Activated naive CD8-positive, alpha-beta T cell treated with anti-CD3 and anti-CD28 coated beads, Interleukin-2, amount 10 ng/mL, durations not matched to agents 7 days and 5 days (primary cell): Measurements from ENCODE around the gene ATXN1. TPM values are rescaled to one million over a fixed set of nuclear protein-coding genes. Genes with fewer than 3 reads are reported as not detected.

Experiments used
- ATAC-seq: fragments of 150-1000 bp; cut with Tn5 transposase; one replicate; pipeline ENCODE4 v1.10.0; 2021; ENCODE audit warnings: low read depth, moderate library complexity
- POLR2A ChIA-PET: fragments of 350-600 bp; sonication (Branson Sonifier 250); formaldehyde crosslinking; loops from one replicate; lab custom pipeline; 2021; ENCODE audit warnings: antibody characterized with exemption; lab: Charles Lee
- DNase-seq: peaks from one replicate; pipeline ENCODE4 v3.0.0; 2021
- H3K27ac Mint-ChIP-seq: one replicate; pipeline ENCODE4 v1.8.0; 2022; ENCODE audit warnings: mild to moderate bottlenecking, mixed read lengths
- H3K27me3 Mint-ChIP-seq: one replicate; pipeline ENCODE4 v1.8.0; 2022; ENCODE audit warnings: mild to moderate bottlenecking, moderate library complexity, mixed read lengths
- H3K36me3 Mint-ChIP-seq: one replicate; pipeline ENCODE4 v1.8.0; 2021; ENCODE audit warnings: mild to moderate bottlenecking, mixed read lengths
- H3K4me1 Mint-ChIP-seq: one replicate; pipeline ENCODE4 v1.8.0; 2021; ENCODE audit warnings: mixed read lengths
- H3K4me3 Mint-ChIP-seq: one replicate; pipeline ENCODE4 v1.8.0; 2022; ENCODE audit warnings: mild to moderate bottlenecking, moderate library complexity, mixed read lengths
- H3K9me3 Mint-ChIP-seq: one replicate; pipeline ENCODE4 v1.8.0; 2021; ENCODE audit warnings: mixed read lengths
- total RNA-seq, 2 experiments: library from RNA; stranded (reverse); gene quantifications; one replicate each; pipeline ENCODE4 v1.2.3, GENCODE V29; 2021

The ATXN1 gene
- total RNA-seq = 10 to 100 TPM; 63.6 to 67.2 TPM

DNA sequence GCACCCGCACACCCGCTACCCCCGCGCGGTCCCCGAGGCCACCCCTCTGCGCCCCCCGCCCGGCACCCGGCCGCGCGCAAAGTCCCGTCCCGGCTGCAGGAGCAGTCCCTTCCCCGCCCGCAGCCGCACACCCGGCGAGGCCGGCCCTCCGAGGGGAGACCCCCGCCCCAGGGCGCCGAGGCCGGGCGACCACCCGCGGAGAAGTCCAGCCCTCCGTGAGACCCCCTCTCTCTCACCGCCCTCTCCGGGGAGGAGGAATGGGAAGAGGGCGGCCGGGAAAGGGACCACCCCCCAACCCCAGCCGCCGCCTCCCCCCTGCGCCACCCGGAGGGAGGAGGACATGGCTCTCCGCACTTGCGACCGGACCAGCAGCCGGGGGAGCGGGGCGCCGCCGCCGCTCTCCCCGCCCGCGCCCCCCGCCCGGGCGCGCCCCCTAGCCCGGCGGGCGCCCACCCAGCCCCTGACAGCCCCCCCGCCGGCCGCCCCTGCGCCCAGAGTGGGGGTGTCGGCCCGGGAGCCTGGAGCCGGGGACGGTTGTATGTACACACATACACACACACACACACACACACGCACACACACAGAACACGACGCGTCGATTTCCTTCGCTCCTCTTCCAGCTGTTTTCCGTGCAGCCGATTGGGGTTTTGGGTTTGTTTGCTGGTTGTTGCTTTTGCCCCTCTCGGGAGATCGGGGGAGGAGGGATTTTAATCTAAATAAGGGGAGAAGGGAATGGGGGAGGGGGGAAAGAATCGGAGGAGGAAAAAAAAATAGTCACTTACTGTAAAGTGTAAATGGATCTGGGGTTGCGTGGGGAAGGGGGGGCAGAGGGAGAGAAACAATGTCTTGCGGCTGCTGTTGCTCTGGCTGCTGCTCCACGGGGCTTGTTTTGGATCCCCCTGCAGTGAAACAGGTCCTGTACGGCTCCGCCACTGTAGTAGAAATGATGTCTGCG, at the start of gene ATXN1:
ATXN1 (minus strand) TSS at position 945 of the 955 bp plus-strand sequence.
- ATAC-seq = peak; percentile 10

GRCh38 chr6:16810411-16810810, 49.2 kb upstream of the ATXN1 start:
- DNase-seq (no peak), ATAC-seq (no peak)
- Mint-ChIP-seq H3K4me1 (peaks cover 2% of the 10 kb centered on the region), H3K27ac (no peak overlapping the region), H3K27me3 (peaks cover 3% of the 10 kb centered on the region), H3K36me3 (peaks cover 13% of the 10 kb centered on the region), H3K4me3 (no peak overlapping the region), H3K9me3 (peaks cover 27% of the 10 kb centered on the region)
- POLR2A ChIA-PET = no interaction called here

More for the DNA sequence above, at the start of gene ATXN1:
- peak; percentile 63 for DNase-seq
- no peaks in the 10 kb centered on the region for H3K9me3 Mint-ChIP-seq
- no peaks in the 10 kb centered on the region for H3K27me3 Mint-ChIP-seq
- H3K36me3 Mint-ChIP-seq = peaks cover 4% of the 10 kb centered on the region
- H3K4me3 Mint-ChIP-seq = peak within 1 kb of the TSS; percentile 100
- peaks cover 36% of the 10 kb centered on the region for H3K4me1 Mint-ChIP-seq
- POLR2A ChIA-PET = interaction anchor here (0.7 to 3.3 kb wide), 23 partner anchors 9 to 632 kb away, joined by 3 to 42 read pairs (median 6); partner anchors contain the start of gene MYLIP
- H3K27ac Mint-ChIP-seq = peak within 1 kb of the TSS; percentile 100

GRCh38 chr6:16809753-16810358, 48.6 kb upstream of the ATXN1 start:
- DNase-seq = no peak
- ATAC-seq = no peak
- Mint-ChIP-seq H3K9me3 (peaks cover 27% of the 10 kb centered on the region), H3K27ac (no peak overlapping the region), H3K4me3 (no peak overlapping the region), H3K27me3 (peaks cover 3% of the 10 kb centered on the region), H3K36me3 (peaks cover 13% of the 10 kb centered on the region), H3K4me1 (peaks cover 2% of the 10 kb centered on the region)
- POLR2A ChIA-PET = no interaction called here

DNA sequence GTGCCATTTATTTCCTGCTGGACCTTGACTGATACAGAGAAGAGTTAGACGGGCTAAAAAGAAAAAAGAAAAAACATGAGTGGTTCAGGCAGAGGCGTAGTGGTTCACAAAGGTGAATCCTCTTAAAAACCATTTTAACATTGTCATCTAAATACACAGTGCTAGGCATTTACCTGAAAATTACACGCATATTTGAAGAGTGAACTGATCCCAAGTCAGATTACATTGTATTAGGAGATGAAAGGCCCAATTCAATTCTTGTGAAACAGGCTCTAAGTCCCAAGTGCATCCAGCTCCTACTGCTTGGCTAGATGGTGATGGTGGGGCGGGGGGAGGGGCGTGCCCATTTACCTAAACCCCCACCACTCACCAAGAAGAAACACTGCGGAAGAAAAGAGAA, 46.7 kb upstream of the ATXN1 start:
- Mint-ChIP-seq H3K36me3 (peaks cover 8% of the 10 kb centered on the region), H3K9me3 (peaks cover 17% of the 10 kb centered on the region), H3K27ac (no peak overlapping the region), H3K27me3 (peaks cover 3% of the 10 kb centered on the region), H3K4me1 (peaks cover 2% of the 10 kb centered on the region), H3K4me3 (no peak overlapping the region)
- POLR2A ChIA-PET = no interaction called here
- DNase-seq (no peak), ATAC-seq (no peak)

DNA sequence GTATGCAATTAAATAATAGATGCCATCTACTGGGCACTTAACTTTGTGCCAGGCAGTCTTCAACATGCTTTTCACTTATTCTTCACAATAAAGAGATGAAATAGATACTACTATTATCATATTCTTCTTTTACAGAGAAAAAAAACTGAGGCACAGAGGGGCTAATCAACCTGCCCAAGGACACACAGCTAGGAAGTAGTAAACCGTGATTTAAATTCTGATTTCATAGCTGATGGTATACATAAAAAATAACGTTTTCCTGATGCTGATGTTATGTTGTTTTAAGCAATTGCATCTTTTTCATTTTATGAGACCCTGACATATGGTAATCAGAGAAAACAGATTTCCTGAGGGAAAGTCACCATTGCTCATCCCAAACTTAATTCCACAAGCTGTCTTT, 45.1 kb upstream of the ATXN1 start:
- peaks cover 7% of the 10 kb centered on the region for H3K9me3 Mint-ChIP-seq
- POLR2A ChIA-PET = no interaction called here
- peaks cover 7% of the 10 kb centered on the region for H3K36me3 Mint-ChIP-seq
- H3K27ac Mint-ChIP-seq = no peak overlapping the region
- no peak for DNase-seq
- no peak overlapping the region for H3K4me3 Mint-ChIP-seq
- peaks cover 2% of the 10 kb centered on the region for H3K4me1 Mint-ChIP-seq
- peaks cover 3% of the 10 kb centered on the region for H3K27me3 Mint-ChIP-seq
- no peak for ATAC-seq

- peaks cover 4% of the 10 kb centered on the region for H3K27me3 Mint-ChIP-seq
- peaks cover 5% of the 10 kb centered on the region for H3K36me3 Mint-ChIP-seq
- DNase-seq (no peak), ATAC-seq (no peak)
- POLR2A ChIA-PET = no interaction called here
- H3K4me1 Mint-ChIP-seq = peaks cover under 1% of the 10 kb centered on the region
- no peak overlapping the region for H3K27ac Mint-ChIP-seq
- peaks cover 5% of the 10 kb centered on the region for H3K9me3 Mint-ChIP-seq
- no peak overlapping the region for H3K4me3 Mint-ChIP-seq
Measured at GRCh38 chr6:16805243-16805950, 44.1 kb upstream of the ATXN1 start.

DNA sequence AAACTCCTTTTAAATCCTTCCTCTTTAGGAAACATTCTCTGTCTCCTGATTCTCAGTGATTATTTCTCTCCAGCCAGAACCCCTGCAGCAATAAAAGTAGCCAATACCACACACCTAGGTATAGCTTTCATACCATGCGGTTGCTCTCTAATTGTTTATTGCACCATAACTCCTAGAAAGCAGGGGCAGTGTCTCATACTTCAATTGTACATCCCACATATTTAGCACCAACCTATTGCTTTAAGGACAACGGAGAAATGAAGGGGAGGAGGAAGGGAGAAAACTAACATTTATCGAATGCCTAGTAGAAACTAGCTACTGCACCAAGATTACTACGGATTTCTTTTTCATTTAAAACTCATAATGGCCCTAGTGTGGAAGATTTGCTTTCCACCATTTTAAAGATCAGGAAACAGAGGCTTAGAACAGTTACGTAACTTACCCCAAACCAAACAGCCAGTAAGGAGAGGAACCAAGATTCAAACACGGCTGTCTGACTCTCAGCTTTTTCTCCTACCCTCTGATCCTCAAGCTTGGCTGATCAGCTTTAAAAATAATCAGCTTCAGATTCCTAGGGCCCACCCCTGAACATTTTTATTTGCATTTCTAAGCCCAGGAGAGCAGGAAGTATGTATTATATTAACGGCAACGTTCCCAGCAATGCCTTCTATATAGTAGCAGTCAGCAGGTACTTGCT, 43.4 kb upstream of the ATXN1 start:
- H3K27me3 Mint-ChIP-seq = peaks cover 5% of the 10 kb centered on the region
- H3K36me3 Mint-ChIP-seq = peaks cover under 1% of the 10 kb centered on the region
- POLR2A ChIA-PET = no interaction called here
- no peak overlapping the region for H3K4me3 Mint-ChIP-seq
- DNase-seq = no peak
- ATAC-seq = no peak
- H3K4me1 Mint-ChIP-seq = no peaks in the 10 kb centered on the region
- H3K27ac Mint-ChIP-seq = no peak overlapping the region
- H3K9me3 Mint-ChIP-seq = peaks cover 2% of the 10 kb centered on the region

GRCh38 chr6:16803294-16804200, 42.3 kb upstream of the ATXN1 start:
- H3K9me3 Mint-ChIP-seq = peaks cover 2% of the 10 kb centered on the region
- no peaks in the 10 kb centered on the region for H3K4me1 Mint-ChIP-seq
- H3K4me3 Mint-ChIP-seq = no peak overlapping the region
- H3K27ac Mint-ChIP-seq = no peak overlapping the region
- peaks cover 5% of the 10 kb centered on the region for H3K27me3 Mint-ChIP-seq
- no peak for DNase-seq
- no peaks in the 10 kb centered on the region for H3K36me3 Mint-ChIP-seq
- no peak for ATAC-seq
- POLR2A ChIA-PET = no interaction called here

DNA sequence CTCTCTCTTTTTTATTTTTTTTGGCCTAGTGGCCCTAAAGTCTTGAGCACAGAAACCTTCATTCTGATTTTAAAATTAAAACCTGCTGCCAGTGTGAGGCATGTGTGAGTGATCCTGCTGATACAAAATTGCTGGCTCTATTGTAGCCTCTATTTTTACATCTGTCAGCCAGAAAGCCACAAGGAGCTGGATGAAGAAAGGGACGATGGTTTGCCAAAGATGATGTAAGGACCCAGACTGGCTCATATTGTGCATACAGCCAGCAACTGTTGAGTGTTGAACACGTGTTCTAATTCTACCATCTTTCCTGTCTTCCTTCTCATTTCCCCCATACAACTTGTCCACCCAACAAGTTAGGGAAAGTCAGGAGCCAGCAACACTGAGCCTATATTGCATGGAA, 40.8 kb upstream of the ATXN1 start:
- H3K4me1 Mint-ChIP-seq = no peaks in the 10 kb centered on the region
- DNase-seq = no peak
- H3K27ac Mint-ChIP-seq = no peak overlapping the region
- H3K9me3 Mint-ChIP-seq = no peaks in the 10 kb centered on the region
- H3K27me3 Mint-ChIP-seq = peaks cover 5% of the 10 kb centered on the region
- POLR2A ChIA-PET = no interaction called here
- ATAC-seq = no peak
- no peak overlapping the region for H3K4me3 Mint-ChIP-seq
- H3K36me3 Mint-ChIP-seq = no peaks in the 10 kb centered on the region

- peaks cover 2% of the 10 kb centered on the region for H3K27me3 Mint-ChIP-seq
- no peaks in the 10 kb centered on the region for H3K4me1 Mint-ChIP-seq
- H3K36me3 Mint-ChIP-seq = no peaks in the 10 kb centered on the region
- POLR2A ChIA-PET = interaction anchor here (0.6 kb wide), 1 partner anchor 87 kb away, joined by 4 read pairs; no protein-coding TSS in a partner anchor
- no peaks in the 10 kb centered on the region for H3K9me3 Mint-ChIP-seq
- DNase-seq (no peak), ATAC-seq (no peak)
- H3K4me3 Mint-ChIP-seq = no peak overlapping the region
- no peak overlapping the region for H3K27ac Mint-ChIP-seq
Measured at GRCh38 chr6:16800942-16801341, 39.7 kb upstream of the ATXN1 start.

- no peak for DNase-seq
- Mint-ChIP-seq H3K36me3 (no peaks in the 10 kb centered on the region), H3K27me3 (peaks cover 3% of the 10 kb centered on the region), H3K4me1 (no peaks in the 10 kb centered on the region), H3K9me3 (no peaks in the 10 kb centered on the region), H3K27ac (no peak overlapping the region), H3K4me3 (no peak overlapping the region)
- POLR2A ChIA-PET = no interaction called here
- no peak for ATAC-seq
Measured at GRCh38 chr6:16800341-16800740, 39.1 kb upstream of the ATXN1 start.
